ENCODE data around the gene EPHB1.

DNA sequence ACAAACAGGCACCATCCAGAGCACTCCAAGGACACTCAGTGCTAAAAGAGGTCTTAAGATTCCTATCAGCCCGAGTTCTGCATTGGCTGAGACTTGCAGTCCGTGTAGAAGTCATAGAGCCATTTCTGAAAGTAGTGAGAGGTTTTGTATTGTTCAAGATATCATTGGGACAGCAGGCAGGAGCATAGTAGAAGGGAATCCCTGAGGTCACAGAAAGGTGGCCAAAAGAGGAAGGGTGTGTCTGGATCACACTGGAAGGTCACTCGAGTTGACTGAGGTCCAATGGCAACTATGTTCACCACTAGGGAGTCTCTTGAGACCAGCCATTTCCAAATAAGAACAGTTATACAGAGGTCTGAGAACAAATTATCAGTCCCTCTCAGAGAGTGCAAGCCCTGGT, 468.3 kb downstream of the EPHB1 start:
- TF ChIP-seq CTCF (IDR thresholded peaks at IDR 0.05; ENCODE audit: low read depth, low read length, missing input control) (no peak), SP1 (IDR thresholded peaks at IDR 0.05) (no peak), REST (IDR thresholded peaks at IDR 0.05) (no peak), YY1 (IDR thresholded peaks at IDR 0.05) (no peak), GABPA (IDR thresholded peaks at IDR 0.05 in 1 of 2, conservative IDR thresholded peaks at IDR 0.05 in 1 of 2) (no peak)
- TF ChIP-seq, protein P1, sequence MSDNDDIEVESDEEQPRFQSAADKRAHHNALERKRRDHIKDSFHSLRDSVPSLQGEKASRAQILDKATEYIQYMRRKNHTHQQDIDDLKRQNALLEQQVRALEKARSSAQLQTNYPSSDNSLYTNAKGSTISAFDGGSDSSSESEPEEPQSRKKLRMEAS (IDR thresholded peaks at IDR 0.05) = no peak
